PFSK-1 (cell line): Measurements from ENCODE around the gene TMEM26. TPM values are rescaled to one million over a fixed set of nuclear protein-coding genes. Genes with fewer than 3 reads are reported as not detected.

Source experiments
- FOXP2 ChIP-seq: optimal IDR thresholded peaks from 2 replicates; pipeline ENCODE3; 2011; ENCODE audit warnings: borderline replicate concordance, control low read depth, inconsistent platforms; ENCODE audit not compliant: insufficient read depth; ENCODE audit errors: extremely low read length, extremely low read depth
- POLR2AphosphoS5 ChIP-seq: IDR thresholded peaks from 2 replicates; pipeline ENCODE4 v1.6.1; 2012; ENCODE audit warnings: low read depth, mild to moderate bottlenecking, control low read depth, low read length, moderate library complexity
- SIN3A ChIP-seq: IDR thresholded peaks from 2 replicates; pipeline ENCODE4 v1.6.1; 2012; ENCODE audit warnings: mild to moderate bottlenecking, low read length, moderate library complexity, borderline replicate concordance; ENCODE audit not compliant: insufficient read depth
- TAF1 ChIP-seq: IDR thresholded peaks from 2 replicates; pipeline ENCODE4 v1.6.1; 2012; ENCODE audit warnings: low read length, control low read depth, borderline replicate concordance; ENCODE audit not compliant: insufficient read depth
- polyA plus RNA-seq: library from polyadenylated mRNA; unstranded; fragments of >200 nt; gene quantifications from one replicate; pipeline ENCODE4 v1.2.1, GENCODE V29; 2012; ENCODE audit warnings: low read depth, missing spikeins; ENCODE audit not compliant: insufficient read length
- TF ChIP-seq, protein P1 (sequence below), 2 experiments: IDR thresholded peaks; 2 replicates each; pipeline versions ENCODE4 v1.6.1 to v1.8.0; 2011 to 2012; ENCODE audit warnings: low read depth in 2 of 2, low read length in 2 of 2, control low read depth in 1 of 2, inconsistent platforms in 1 of 2, mild to moderate bottlenecking in 1 of 2, moderate library complexity in 1 of 2; ENCODE audit not compliant: insufficient read depth in 1 of 2

Gene TMEM26
- not detected for polyA plus RNA-seq

DNA sequence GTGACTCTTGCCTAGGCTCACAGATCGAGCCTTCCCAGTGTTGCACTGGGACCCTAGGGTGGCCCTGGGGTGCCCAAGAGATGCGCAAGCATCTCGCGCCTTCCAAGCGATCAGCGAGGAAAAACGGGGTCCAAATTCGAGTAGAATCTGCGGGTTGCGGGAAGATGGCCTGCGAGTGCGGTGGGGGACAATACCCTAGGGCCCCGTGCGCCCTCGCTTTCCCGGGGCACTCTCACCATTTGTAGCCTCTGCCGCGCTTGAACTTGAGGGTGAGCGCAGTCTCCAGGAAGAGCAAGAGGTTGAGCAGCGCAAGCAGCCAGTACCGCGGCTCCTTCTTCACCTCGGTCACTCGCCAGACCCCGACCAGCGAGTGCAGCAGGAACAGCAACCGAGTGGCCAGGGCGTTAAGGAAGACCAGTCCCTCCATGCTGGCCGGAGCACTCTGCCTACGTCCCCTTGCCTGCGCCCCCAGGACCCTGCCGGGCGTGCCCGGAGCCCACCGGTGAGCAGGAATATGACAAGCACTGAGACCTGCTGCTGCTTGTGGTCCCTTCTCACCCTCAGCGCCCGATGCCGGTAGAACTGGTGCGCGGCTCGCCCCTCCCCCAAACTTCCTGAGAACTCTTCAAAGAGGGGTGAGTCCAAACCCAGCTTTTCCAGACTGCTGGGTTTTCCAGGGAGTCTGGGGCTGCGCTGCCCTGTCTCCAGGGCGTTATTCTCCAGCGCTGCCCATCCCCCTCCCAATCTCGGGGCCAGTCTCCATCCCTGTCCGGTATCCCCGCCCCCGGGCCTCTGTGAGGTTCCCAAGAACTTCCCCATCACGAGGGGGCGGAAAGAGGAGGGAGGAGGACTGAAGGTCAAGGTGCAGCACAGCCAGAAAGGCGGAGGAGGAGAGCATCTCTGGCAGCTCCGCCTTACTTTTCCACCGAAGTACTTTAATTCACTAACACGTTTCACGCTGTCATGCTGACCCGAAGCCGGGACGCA is at the start of gene TMEM26:
TSS of gene TMEM26 (minus strand) at position 727 of the 987 bp plus-strand sequence. CDS start at position 427, 300 bp downstream.
- TF ChIP-seq TAF1 (no peak), POLR2AphosphoS5 (no peak), FOXP2 (no peak), SIN3A (no peak)
- TF ChIP-seq, protein P1, sequence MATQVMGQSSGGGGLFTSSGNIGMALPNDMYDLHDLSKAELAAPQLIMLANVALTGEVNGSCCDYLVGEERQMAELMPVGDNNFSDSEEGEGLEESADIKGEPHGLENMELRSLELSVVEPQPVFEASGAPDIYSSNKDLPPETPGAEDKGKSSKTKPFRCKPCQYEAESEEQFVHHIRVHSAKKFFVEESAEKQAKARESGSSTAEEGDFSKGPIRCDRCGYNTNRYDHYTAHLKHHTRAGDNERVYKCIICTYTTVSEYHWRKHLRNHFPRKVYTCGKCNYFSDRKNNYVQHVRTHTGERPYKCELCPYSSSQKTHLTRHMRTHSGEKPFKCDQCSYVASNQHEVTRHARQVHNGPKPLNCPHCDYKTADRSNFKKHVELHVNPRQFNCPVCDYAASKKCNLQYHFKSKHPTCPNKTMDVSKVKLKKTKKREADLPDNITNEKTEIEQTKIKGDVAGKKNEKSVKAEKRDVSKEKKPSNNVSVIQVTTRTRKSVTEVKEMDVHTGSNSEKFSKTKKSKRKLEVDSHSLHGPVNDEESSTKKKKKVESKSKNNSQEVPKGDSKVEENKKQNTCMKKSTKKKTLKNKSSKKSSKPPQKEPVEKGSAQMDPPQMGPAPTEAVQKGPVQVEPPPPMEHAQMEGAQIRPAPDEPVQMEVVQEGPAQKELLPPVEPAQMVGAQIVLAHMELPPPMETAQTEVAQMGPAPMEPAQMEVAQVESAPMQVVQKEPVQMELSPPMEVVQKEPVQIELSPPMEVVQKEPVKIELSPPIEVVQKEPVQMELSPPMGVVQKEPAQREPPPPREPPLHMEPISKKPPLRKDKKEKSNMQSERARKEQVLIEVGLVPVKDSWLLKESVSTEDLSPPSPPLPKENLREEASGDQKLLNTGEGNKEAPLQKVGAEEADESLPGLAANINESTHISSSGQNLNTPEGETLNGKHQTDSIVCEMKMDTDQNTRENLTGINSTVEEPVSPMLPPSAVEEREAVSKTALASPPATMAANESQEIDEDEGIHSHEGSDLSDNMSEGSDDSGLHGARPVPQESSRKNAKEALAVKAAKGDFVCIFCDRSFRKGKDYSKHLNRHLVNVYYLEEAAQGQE (IDR thresholded peaks at IDR 0.05; ENCODE audit: insufficient read depth in 1 of 2, low read depth in 2 of 2, low read length in 2 of 2), result no peak

DNA sequence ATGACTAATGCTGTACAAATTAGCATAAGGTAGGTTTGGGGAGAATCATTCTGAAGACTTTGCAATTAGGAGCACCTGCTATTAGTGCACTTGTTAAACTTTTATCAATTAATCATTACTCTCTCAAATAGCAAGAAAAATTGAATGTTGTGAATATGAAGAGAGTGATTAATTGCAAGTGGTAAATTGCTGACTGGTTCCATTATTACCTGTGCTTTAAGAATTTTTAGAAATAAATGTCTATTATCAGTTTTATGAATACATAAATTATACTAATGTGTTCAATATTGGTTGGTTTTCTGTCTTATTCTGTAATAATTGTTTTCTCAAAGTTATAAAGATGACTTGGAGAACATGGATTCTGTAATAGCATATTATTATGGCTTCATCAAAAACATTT is 47.3 kb upstream of the TMEM26 start:
- TF ChIP-seq POLR2AphosphoS5 (no peak), FOXP2 (no peak)

DNA sequence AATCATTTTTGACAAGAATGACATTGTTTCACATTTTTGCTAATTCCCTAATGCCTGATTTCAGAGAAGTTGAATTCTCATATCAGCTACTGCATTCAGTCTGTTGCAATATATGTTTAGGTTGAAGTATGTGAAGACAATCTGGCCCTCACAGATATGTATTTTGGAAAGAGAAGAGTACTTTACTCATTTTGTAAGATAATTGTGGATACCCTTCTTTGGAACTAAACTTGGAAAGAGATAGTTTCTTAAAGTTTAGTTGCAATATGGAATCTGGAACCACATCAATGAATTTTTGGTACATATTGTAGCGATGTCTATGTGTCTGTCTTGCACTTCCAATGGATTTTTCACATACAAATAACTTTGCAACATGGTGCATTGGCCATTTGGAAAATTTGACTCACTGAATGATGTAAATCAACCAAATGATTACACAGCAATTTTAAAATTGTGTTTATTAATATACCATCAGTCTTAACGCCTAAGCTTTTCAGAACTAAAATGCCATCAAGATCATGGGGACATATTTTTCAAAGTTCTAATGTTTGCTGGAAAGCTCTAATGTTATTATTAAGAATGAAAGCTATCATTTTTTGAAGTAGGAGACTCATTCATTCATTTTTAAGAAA is 39.3 kb upstream of the TMEM26 start:
- TF ChIP-seq, protein P1 (IDR thresholded peaks at IDR 0.05; ENCODE audit: insufficient read depth in 1 of 2, low read depth in 2 of 2, low read length in 2 of 2), result no peak
- no peak for TF ChIP-seq TAF1
- no peak for TF ChIP-seq POLR2AphosphoS5
- TF ChIP-seq SIN3A, result no peak
- no peak for TF ChIP-seq FOXP2

DNA sequence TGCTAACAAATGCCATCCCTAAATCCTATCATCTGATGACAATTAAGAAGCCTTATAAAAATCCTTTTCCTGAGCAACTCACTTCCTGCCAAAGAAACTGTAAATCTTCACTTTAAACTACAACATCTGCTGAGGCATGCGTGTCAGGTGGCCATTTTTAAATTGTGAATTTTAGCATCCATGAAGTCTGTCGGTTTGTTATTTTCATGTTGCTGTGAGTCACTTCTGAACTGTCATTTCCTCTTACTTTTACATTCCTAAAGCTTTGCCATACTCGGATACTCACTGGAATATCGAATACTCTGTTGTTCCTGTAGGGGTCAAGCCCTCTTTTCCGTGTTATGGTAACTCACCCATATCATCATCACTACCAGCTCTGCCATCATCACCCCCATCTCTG is 34.3 kb upstream of the TMEM26 start:
- TF ChIP-seq SIN3A (no peak), FOXP2 (no peak), POLR2AphosphoS5 (no peak), TAF1 (no peak)
- TF ChIP-seq, protein P1 (IDR thresholded peaks at IDR 0.05; ENCODE audit: insufficient read depth in 1 of 2, low read depth in 2 of 2, low read length in 2 of 2), result no peak

DNA sequence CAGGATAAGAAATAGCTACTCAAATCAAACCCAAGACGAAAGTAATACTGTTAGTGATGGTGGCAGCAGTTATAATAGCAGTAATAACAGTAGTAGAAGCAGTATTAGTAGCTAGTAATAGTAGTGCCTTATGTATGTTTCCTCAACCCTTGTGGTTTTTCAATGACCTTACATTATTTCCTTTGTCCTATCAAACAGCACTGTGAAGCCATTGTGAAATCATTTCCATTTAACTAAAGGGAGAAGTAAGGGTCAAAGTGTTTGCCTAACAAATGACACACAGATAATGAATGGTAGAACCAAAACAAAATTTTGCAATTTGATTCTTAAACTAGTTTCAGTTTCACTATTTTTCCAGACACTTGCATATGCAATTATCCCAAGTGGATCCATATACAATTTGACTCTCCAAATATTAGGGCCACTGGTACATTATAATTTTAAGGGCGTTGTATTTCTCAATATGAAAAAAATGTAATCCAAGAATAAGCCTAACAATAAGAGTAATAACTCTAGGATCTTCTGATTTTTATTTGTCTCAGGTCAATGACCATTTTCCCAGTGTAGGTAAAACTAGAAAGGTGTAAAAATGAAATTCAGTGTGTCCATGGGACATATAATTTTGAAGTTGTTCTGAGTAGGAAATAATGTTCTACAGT is 33.7 kb upstream of the TMEM26 start:
- no peak for TF ChIP-seq TAF1
- TF ChIP-seq, protein P1 (IDR thresholded peaks at IDR 0.05; ENCODE audit: insufficient read depth in 1 of 2, low read depth in 2 of 2, low read length in 2 of 2), result no peak
- TF ChIP-seq SIN3A, result no peak
- TF ChIP-seq FOXP2, result no peak
- no peak for TF ChIP-seq POLR2AphosphoS5
